OCI-LY7 (cell line): Measurements from ENCODE around the gene DUSP18.

Experiments used
- CTCF ChIP-seq: fragments of 200-600 bp; sonication (generic); conservative IDR thresholded peaks from 2 replicates; pipeline ENCODE4 v1.5.1; 2014; ENCODE audit warnings: mild to moderate bottlenecking, antibody characterized with exemption, low read length, moderate library complexity, mixed read lengths
- EZH2phosphoT487 ChIP-seq: fragments of 200-600 bp; sonication (generic); IDR thresholded peaks from 2 replicates; pipeline ENCODE4 v1.6.1; 2018; ENCODE audit warnings: low read depth, borderline replicate concordance, mild to moderate bottlenecking, mixed run types, antibody characterized with exemption, low read length, moderate library complexity, mixed read lengths

- TF ChIP-seq CTCF (no peak), EZH2phosphoT487 (no peak)
Measured at GRCh38 chr22:30652852-30653251, 14.8 kb downstream of the DUSP18 start.
